OCI-LY7 (cell line): ENCODE data around the gene ACSM5.

Experiments used
- CTCF ChIP-seq: fragments of 200-600 bp; sonication (generic); conservative IDR thresholded peaks from 2 replicates; pipeline ENCODE4 v1.5.1; 2014; ENCODE audit warnings: mild to moderate bottlenecking, antibody characterized with exemption, low read length, moderate library complexity, mixed read lengths
- EZH2phosphoT487 ChIP-seq: fragments of 200-600 bp; sonication (generic); IDR thresholded peaks from 2 replicates; pipeline ENCODE4 v1.6.1; 2018; ENCODE audit warnings: low read depth, borderline replicate concordance, mild to moderate bottlenecking, mixed run types, antibody characterized with exemption, low read length, moderate library complexity, mixed read lengths

- TF ChIP-seq CTCF = no peak
- TF ChIP-seq EZH2phosphoT487 = no peak
These were observed 46.1 kb upstream of the ACSM5 start for GRCh38 chr16:20363191-20363590.
